HG03025 (cell line): ENCODE results near the gene GSS.

Source experiments
- ATAC-seq: cut with Tn5 transposase; IDR thresholded peaks from one replicate; pipeline ENCODE4 v1.9.1; 2021; ENCODE audit warnings: mild to moderate bottlenecking, moderate library complexity; ENCODE audit not compliant: unreplicated experiment, low FRiP score

Gene GSS

DNA sequence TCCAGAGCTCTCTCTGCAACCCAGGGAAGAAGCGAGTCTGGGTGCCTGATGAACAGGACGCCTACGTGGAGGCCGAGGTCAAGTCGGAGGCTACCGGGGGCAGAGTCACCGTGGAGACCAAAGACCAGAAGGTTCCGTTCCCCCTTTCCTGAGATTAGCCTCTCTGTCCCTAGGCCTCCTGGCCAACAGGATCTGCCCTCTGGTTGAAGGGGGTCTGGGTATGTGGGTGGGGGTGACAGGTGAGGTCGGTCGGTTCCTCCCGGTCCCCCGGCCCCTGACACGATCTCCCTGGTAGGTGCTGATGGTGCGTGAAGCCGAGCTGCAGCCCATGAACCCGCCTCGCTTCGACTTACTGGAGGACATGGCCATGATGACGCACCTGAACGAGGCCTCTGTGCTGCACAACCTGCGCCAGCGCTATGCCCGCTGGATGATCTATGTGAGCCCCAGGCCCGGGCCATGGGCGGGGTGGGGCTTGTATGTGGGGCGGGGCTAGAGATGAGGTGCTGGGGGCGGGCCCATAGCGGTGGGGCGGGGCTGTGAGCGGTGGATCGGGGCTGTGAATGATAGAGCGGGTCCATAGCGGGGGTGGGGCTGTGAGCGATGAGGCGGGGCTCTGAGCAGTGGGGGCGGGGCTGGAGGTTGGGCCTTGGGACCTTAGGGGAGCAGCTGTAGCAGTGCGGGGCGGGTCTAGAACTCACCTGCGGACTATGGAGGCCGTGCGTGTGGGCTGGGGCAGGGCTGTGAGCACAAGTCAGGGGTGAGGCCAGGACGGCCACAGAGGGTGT, 24.0 kb upstream of the GSS start:
- ATAC-seq: no peak

GRCh38 chr20:34978092-34978744, 22.6 kb upstream of the GSS start:
- ATAC-seq: no peak

- no peak for ATAC-seq
These were observed 21.9 kb upstream of the GSS start for GRCh38 chr20:34977365-34978091.

- ATAC-seq: no peak
These were observed 20.7 kb upstream of the GSS start for GRCh38 chr20:34976286-34976685.

DNA sequence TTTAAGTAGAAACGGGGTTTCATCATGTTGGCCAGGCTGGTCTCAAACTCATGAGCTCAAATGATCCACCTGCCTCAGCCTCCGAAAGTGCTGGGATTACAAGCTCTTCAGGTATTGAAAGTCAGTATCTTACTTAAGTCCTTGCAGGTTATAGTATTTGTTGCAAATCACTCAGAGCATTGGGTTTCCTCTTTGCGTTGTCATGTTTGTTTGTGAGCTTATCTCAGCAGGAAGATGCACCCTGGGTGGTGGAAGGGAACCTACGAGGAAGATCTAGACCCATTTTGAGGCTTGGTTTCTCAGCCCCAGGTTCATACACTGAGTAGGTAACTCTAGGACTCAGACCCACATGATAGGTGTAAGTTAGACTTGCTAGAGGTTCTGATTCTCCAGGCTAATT, 18.6 kb upstream of the GSS start:
- ATAC-seq: no peak

- ATAC-seq: no peak
These were observed 16.1 kb upstream of the GSS start for GRCh38 chr20:34971561-34972235.

- ATAC-seq: no peak
These were observed 15.4 kb upstream of the GSS start for GRCh38 chr20:34970846-34971560.

GRCh38 chr20:34970193-34970840, 14.7 kb upstream of the GSS start:
- no peak for ATAC-seq

DNA sequence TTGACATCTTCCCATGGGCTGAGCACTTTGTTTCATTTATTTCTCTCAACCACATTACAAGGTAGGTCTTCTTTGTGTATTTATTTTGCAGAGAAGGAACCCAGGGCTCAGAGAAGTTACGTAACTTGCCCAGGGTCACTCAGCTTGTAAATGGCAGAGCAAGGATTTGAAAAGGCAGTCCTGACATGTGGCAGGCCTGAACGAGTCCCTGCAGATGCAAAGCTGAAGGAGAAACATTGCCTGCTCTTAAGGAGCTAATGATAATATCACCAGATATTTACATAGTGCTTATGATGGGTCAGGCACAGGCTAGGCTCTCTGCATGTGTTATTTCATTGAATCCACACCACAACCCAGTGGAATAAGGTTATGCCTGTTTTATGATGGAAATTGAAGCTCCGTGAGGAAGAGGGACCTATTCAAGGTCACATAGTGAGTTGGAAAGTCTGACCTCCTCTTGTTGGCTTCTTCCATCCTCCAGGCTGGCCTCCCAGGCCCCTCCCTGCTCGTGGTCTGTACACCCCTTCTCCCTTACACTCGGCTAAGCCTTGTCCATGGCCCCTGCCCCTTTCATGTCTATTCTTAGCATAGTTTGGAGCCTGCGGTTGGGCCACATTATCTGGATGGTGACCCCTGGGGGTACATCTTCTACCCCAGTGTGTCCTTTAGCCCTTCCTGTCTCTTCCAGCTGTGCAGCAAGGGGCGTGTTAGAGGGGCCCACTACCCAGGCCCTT, 12.6 kb upstream of the GSS start:
- no peak for ATAC-seq

- ATAC-seq: no peak
These were observed 11.8 kb upstream of the GSS start for GRCh38 chr20:34967421-34967820.

- no peak for ATAC-seq
These were observed 9.4 kb upstream of the GSS start for GRCh38 chr20:34965051-34965450.

GRCh38 chr20:34964486-34964885, 8.9 kb upstream of the GSS start:
- no peak for ATAC-seq

GRCh38 chr20:34956751-34957472, 1.3 kb upstream of the GSS start:
- no peak for ATAC-seq

GRCh38 chr20:34956041-34956458, 444 bp upstream of the GSS start:
- no peak for ATAC-seq

GRCh38 chr20:34954904-34955230, 739 bp downstream of the GSS start:
- no peak for ATAC-seq

DNA sequence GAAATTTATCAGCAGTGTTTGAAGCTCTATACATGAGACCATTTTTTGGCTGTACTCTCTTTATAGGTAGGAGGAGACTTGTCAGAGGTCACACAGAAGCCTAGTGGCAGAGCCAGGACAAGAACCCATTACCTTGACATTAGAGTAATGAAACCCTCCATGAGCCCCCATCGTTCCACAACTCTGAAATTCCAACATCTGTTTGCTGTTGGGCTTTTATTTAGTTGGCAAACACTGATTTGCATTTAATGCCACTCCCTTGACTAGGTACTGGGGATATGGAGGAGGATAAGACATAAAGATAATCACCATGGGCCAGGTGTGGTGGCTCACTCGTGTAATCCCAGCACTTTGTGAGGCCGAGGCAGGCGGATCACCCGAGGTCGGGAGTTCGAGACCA, 1.6 kb downstream of the GSS start:
- no peak for ATAC-seq

DNA sequence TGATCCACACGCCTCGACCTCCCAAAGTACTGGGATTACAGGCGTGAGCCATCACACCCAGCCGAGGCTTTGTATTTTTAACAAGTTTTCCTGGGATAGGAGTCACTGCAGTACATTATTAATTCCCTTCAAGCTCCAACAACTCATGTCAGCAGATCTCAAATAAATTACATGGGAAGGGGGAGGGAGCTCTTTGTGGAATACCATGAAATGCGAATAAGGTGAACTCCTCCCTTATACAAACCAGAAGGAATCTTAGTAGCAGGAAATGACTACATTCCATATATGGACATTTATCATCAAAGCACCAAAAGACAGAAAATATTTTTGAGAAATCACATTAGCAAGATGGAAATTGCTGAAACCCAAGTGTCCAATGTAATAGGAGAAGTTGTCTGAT, 2.9 kb downstream of the GSS start:
- ATAC-seq: no peak

DNA sequence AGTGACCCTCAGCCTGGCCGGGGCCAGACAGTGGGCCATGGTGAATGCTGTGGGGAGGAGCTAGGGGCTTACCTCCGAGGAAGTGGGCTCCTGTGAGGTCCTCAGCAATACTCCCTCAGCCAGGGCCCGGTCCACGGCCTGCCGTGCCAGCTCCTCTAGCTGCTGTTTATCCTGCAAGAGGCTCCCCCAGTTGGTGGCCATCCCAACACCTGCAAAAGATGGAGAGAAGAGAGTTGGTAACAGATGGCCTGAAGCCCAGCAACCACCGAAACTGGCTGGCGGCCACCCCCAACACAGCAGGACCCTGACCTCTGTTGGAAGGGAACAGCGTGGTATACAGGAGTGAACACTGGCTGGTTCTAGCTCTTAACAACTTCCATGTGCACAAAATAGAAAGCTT, 4.0 kb downstream of the GSS start:
- ATAC-seq: no peak

DNA sequence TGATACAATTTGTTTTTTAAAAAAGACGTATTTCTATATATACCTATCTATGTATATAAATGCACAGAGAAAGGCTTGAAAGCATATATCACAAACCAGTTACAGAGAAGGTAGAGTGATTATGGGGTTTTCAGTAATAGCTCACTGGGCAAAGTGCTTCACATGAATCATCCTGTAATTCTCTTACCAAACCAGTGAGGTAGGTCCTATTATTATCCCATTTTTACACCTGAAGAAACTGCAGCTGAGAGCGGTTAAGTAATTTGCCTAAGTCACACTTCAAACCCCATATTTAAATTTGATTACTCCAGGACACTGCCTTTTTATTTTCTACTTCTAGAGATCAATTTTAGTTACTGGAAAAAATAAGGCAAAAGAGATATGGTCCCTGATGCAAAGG, 4.4 kb downstream of the GSS start:
- no peak for ATAC-seq
